HG02588 (cell line): ENCODE measurements around the gene RTRAF.

Experiments
- ATAC-seq: cut with Tn5 transposase; IDR thresholded peaks from one replicate; pipeline ENCODE4 v1.9.1; 2021; ENCODE audit warnings: mild to moderate bottlenecking, moderate library complexity; ENCODE audit not compliant: unreplicated experiment

The RTRAF gene

GRCh38 chr14:52048641-52049204, 59.4 kb downstream of the RTRAF start:
- ATAC-seq = no peak

DNA sequence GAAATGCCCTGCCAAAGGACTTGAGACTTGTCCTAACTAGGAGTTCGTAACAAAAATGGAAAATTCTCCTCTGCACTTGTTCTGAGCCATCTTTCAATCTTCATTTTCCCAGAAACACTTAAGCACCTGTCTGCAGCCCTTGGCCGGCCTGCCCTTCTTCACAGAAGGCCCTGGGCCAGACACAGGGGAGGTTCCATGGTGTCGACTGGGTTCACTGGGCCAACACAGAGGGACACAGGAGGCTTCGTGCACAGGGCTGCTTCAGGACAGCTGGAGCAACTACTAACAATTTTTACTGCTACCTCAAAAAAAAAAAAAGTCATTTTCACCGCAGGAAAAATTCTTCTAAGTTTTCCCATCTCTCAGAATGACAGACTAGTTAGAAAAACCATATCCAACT, 59.9 kb downstream of the RTRAF start:
- ATAC-seq = no peak

GRCh38 chr14:52049721-52050588, 60.6 kb downstream of the RTRAF start:
- no peak for ATAC-seq

GRCh38 chr14:52051251-52051650, 61.9 kb downstream of the RTRAF start:
- ATAC-seq = no peak

GRCh38 chr14:52051871-52052270, 62.5 kb downstream of the RTRAF start:
- no peak for ATAC-seq

DNA sequence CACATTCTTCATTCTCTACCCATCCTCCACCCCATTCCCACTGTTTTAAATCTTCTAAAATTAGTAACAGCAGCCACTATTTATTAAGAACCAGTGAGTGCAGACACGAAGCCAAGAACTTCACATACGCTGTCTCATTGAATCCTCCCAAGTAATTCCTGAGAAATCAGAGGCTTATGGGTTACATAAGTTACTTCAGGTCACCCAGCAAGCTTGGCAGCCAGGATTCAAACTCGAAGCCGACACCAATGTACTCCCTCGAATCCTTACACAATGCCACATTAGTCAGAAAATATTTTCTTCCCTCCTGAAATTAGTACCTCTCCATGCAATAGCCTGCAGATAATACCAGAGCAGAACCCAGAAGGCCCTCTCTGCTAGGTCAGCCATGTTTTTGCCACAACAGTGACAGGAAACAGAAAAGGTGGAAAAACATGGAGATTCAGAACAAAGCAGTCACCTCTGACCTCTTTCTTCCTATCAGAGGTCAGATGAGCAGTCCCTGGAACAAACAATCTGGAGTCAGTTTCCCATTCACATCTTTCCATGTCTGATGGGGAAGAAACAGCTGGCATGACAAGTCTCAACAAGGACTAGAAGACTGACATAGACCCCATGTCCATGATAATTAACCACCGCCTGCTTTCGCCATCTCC, 63.1 kb downstream of the RTRAF start:
- ATAC-seq = no peak

GRCh38 chr14:52053044-52053443, 63.7 kb downstream of the RTRAF start:
- ATAC-seq = no peak

GRCh38 chr14:52054678-52055077, 65.3 kb downstream of the RTRAF start:
- no peak for ATAC-seq

GRCh38 chr14:52055167-52055566, 65.8 kb downstream of the RTRAF start:
- no peak for ATAC-seq

GRCh38 chr14:52058341-52058740, 69.0 kb downstream of the RTRAF start:
- ATAC-seq = no peak

- ATAC-seq = no peak
Observed at GRCh38 chr14:52059649-52060048, 70.3 kb downstream of the RTRAF start.

GRCh38 chr14:52060080-52060479, 70.7 kb downstream of the RTRAF start:
- ATAC-seq = no peak
